Natural killer cell (primary cell): ENCODE data around the gene UMPS. TPM values are rescaled to one million over a fixed set of nuclear protein-coding genes. Genes with fewer than 3 reads are reported as not detected.
"Not testable (repeated sequence)": the region's sequence is repeated elsewhere in the genome, so short reads cannot be mapped to it uniquely, and the experiment has no call there.

ENCODE experiments used
- ATAC-seq, 3 donors: fragments of 150-1000 bp in 2 of 3; fragments of 200-7000 bp in 1 of 3; cut with Tn5 transposase; 1 replicate in 1 of 3; 2 replicates in 2 of 3; pipeline ENCODE4 v1.10.0; 2021; ENCODE audit warnings: mild to moderate bottlenecking in 2 of 3, moderate library complexity in 2 of 3
- DNase-seq, 2 donors: peaks; one replicate each; pipeline versions ENCODE4 v3.0.0 to v3.0.0-alpha.2; 2013 to 2021; ENCODE audit warnings: mixed read lengths in 1 of 2
- H3K27ac ChIP-seq: one replicate; pipeline ENCODE4 v1.5.1; 2013; ENCODE audit warnings: mild to moderate bottlenecking, low read length
- H3K27me3 ChIP-seq: one replicate; pipeline ENCODE4 v1.6.1; 2013; ENCODE audit warnings: low read length; ENCODE audit not compliant: control insufficient read depth, insufficient read depth
- H3K36me3 ChIP-seq: one replicate; pipeline ENCODE4 v1.6.1; 2013; ENCODE audit warnings: low read length; ENCODE audit not compliant: control insufficient read depth, insufficient read depth
- H3K4me1 ChIP-seq: one replicate; pipeline ENCODE4 v1.6.1; 2013; ENCODE audit warnings: low read length; ENCODE audit not compliant: control insufficient read depth, insufficient read depth
- H3K4me3 ChIP-seq: one replicate; pipeline ENCODE4 v1.5.1; 2013; ENCODE audit warnings: low read length
- H3K9me3 ChIP-seq: one replicate; pipeline ENCODE4 v1.6.1; 2013; ENCODE audit warnings: low read length; ENCODE audit not compliant: control insufficient read depth, insufficient read depth
- H3K27ac Mint-ChIP-seq, 2 donors: one replicate each; pipeline ENCODE4 v1.8.0; 2022; ENCODE audit warnings: mild to moderate bottlenecking in 2 of 2, mixed read lengths in 2 of 2, moderate library complexity in 1 of 2
- H3K27me3 Mint-ChIP-seq, 2 donors: one replicate each; pipeline ENCODE4 v1.8.0; 2022; ENCODE audit warnings: low read depth in 2 of 2, mixed read lengths in 2 of 2
- H3K36me3 Mint-ChIP-seq: one replicate; pipeline ENCODE4 v1.8.0; 2022; ENCODE audit warnings: mixed read lengths
- H3K4me1 Mint-ChIP-seq, 2 donors: one replicate each; pipeline ENCODE4 v1.8.0; 2022; ENCODE audit warnings: mixed read lengths in 2 of 2
- H3K4me3 Mint-ChIP-seq: one replicate; pipeline ENCODE4 v1.8.0; 2022; ENCODE audit warnings: mild to moderate bottlenecking, moderate library complexity, mixed read lengths
- H3K9me3 Mint-ChIP-seq, 2 donors: one replicate each; pipeline ENCODE4 v1.8.0; 2022; ENCODE audit warnings: mixed read lengths in 2 of 2
- WGBS: methylation state at CpG from one replicate; pipeline ENCODE4 v1.1.7; 2013; ENCODE audit warnings: missing lambda C conversion rate; ENCODE audit not compliant: insufficient coverage; 5-methylcytosine and 5-hydroxymethylcytosine counted together
- intact Hi-C: fragments of 100-400 bp; cut with micrococcal nuclease; formaldehyde crosslinking; loops from one replicate; pipeline ENCODE4 v1.14.2; 2022
- total RNA-seq, 4 donors: library from RNA; stranded (reverse); fragments of 120-200 nt in 1 of 4; gene quantifications; one replicate each; pipeline versions ENCODE4 v1.2.3 to v1.2.4, GENCODE V29; 2013 to 2022
- TF ChIP-seq, protein P1 (sequence below): fragments of 200-600 bp; IDR thresholded peaks from one replicate; pipeline ENCODE4 v1.8.0; 2022; ENCODE audit warnings: antibody characterized with exemption

UMPS gene
- total RNA-seq, 3 donors from 2014 or later (not counting 1 experiment from before 2014, with no cell fraction given), result 9.1 to 21.2 (median 12.2) TPM

DNA sequence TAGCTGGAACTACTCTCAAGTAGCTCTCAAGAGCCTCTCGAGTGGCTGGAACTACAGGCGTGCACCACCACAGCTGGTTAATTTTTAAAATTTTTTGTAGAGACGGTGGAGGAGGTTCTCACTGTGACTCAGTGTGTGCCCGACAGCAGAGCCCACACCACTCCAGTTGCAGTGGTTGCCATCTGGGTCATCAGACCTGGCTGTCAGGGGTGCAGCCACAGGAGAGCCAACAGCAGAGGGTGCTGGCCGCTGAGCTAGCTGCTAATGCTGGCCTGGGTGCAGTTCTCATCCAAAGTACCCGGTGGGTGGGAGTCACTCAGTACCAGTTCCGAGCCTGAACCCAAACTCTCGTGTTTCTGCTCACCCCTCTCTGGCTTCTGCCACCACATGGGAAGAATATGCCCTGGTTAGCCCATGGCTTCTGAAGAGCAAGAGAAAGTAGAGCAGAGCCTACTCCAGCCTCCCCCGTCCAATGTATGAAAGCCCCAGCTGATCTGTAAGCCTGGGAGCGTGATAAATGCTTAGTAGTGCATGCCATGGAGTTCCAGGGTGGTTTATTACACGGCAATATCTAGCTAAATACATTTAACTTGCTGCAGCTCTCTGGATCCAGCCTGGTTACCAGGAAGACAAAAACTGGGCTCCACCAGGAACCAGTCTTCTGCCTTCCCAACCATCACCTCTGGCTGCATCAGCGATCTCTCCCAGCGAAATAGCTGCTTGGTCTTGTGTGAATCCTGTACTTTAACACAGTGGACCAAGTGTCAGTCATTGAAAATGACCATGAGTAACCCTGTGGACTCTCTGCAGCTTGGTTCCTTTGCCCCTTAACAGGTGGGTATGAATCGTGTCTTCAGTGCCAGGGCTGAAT is 17.1 kb downstream of the UMPS start:
- peaks cover 28% of the 10 kb centered on the region for H3K36me3 ChIP-seq
- no peaks in the 10 kb centered on the region for H3K4me1 ChIP-seq
- no peaks in the 10 kb centered on the region for H3K9me3 ChIP-seq
- H3K27ac ChIP-seq, result no peak overlapping the region
- WGBS, result 90% methylated on average over 14 of the region's 14 CpGs
- ATAC-seq (no peak), DNase-seq (no peak)
- no peak overlapping the region for H3K27ac Mint-ChIP-seq
- intact Hi-C loops, result no loop called here
- no peaks in the 10 kb centered on the region for H3K36me3 Mint-ChIP-seq
- H3K27me3 ChIP-seq, result no peaks in the 10 kb centered on the region
- H3K4me3 ChIP-seq, result no peak overlapping the region
- no peaks in the 10 kb centered on the region for H3K27me3 Mint-ChIP-seq
- TF ChIP-seq, protein P1, sequence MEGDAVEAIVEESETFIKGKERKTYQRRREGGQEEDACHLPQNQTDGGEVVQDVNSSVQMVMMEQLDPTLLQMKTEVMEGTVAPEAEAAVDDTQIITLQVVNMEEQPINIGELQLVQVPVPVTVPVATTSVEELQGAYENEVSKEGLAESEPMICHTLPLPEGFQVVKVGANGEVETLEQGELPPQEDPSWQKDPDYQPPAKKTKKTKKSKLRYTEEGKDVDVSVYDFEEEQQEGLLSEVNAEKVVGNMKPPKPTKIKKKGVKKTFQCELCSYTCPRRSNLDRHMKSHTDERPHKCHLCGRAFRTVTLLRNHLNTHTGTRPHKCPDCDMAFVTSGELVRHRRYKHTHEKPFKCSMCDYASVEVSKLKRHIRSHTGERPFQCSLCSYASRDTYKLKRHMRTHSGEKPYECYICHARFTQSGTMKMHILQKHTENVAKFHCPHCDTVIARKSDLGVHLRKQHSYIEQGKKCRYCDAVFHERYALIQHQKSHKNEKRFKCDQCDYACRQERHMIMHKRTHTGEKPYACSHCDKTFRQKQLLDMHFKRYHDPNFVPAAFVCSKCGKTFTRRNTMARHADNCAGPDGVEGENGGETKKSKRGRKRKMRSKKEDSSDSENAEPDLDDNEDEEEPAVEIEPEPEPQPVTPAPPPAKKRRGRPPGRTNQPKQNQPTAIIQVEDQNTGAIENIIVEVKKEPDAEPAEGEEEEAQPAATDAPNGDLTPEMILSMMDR, result no peak
- no peaks in the 10 kb centered on the region for H3K4me1 Mint-ChIP-seq
- no peak overlapping the region for H3K4me3 Mint-ChIP-seq
- H3K9me3 Mint-ChIP-seq, result no peaks in the 10 kb centered on the region

DNA sequence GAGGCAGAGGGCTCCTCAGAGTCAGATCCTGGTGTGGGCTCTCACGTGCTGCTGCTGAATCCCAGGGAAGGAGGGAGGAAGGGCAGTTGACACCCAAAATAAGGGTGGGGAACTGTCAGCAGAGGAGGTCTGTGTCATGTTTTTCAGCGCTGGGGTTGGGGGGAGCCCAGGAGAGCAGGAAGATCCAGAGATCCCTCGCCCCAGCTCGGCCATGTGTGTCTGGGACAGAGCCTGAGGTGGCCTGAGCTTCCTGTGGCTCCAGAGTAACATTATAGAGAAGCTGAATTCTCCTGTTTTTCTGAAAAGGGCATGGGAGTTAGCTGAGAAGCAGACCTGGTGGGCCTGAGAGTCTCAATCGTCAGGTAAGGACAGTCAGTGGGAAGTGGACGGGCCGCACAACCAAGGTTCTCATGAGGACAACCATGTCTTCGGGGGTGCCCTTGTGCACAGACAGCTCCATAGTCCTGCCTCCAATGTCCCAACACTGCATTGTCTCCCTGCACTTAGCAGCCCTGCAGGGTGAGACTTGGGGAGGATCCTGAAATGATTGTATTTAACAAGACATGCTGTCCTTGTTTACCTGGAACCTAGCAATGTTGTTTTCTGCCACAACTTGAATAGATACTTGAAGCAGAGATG is 18.4 kb downstream of the UMPS start:
- no peaks in the 10 kb centered on the region for H3K4me1 Mint-ChIP-seq
- H3K36me3 Mint-ChIP-seq, result no peaks in the 10 kb centered on the region
- no peaks in the 10 kb centered on the region for H3K9me3 Mint-ChIP-seq
- no peaks in the 10 kb centered on the region for H3K9me3 ChIP-seq
- DNase-seq (no peak), ATAC-seq (no peak)
- no peak overlapping the region for H3K4me3 Mint-ChIP-seq
- peaks cover 23% of the 10 kb centered on the region for H3K36me3 ChIP-seq
- TF ChIP-seq, protein P1, result no peak
- no peaks in the 10 kb centered on the region for H3K27me3 ChIP-seq
- no peak overlapping the region for H3K27ac Mint-ChIP-seq
- WGBS, result 95% methylated on average over 8 of the region's 8 CpGs
- H3K27me3 Mint-ChIP-seq, result no peaks in the 10 kb centered on the region
- H3K27ac ChIP-seq, result no peak overlapping the region
- H3K4me1 ChIP-seq, result no peaks in the 10 kb centered on the region
- intact Hi-C loops, result no loop called here
- no peak overlapping the region for H3K4me3 ChIP-seq

DNA sequence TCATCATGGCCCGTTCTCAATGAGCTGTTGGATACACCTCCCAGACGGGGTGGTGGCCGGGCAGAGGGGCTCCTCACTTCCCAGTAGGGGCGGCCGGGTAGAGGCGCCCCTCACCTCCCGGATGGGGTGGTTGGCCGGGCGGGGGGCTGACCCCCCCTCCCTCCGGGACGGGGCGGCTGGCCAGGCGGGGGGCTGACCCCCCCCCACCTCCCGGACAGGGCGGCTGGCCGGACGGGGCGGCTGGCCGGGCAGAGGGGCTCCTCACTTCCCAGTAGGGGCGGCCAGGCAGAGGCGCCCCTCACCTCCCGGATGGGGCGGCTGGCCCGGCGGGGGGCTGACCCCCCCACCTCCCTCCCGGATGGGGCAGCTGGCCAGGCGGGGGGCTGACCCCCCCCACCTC is 19.6 kb downstream of the UMPS start:
- H3K4me3 ChIP-seq, DNase-seq, H3K27me3 Mint-ChIP-seq, intact Hi-C loops, H3K4me3 Mint-ChIP-seq, ATAC-seq, H3K9me3 Mint-ChIP-seq, H3K27me3 ChIP-seq, H3K27ac Mint-ChIP-seq, H3K27ac ChIP-seq, H3K4me1 Mint-ChIP-seq, H3K36me3 Mint-ChIP-seq, H3K9me3 ChIP-seq, H3K4me1 ChIP-seq: not testable (repeated sequence)
- 94% methylated on average over 5 of the region's 27 CpGs for WGBS
- peaks cover 12% of the 10 kb centered on the region for H3K36me3 ChIP-seq

DNA sequence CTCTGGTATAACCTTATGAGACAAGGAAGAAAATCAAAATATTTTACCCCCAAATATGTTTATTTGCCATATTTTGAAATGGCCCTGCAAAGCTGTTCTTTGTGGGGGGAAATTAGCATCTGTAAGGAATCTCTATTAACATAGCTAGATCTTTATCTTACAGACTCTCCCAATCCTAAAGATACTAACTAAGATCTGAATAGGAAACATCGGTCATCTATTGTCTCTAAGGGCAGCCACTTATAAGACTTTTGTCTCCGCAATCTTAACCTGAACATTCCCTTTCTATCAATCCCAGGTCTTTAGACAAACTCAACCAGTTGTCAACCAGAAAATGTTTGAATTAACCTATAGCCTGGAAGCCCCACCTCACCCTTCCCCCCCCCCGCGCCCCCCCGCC is 21.2 kb downstream of the UMPS start:
- Histone ChIP-seq H3K36me3 (peaks cover under 1% of the 10 kb centered on the region), H3K4me1 (no peaks in the 10 kb centered on the region), H3K4me3 (no peak overlapping the region), H3K9me3 (no peaks in the 10 kb centered on the region), H3K27me3 (no peaks in the 10 kb centered on the region), H3K27ac (no peak overlapping the region)
- Mint-ChIP-seq H3K27ac (no peak overlapping the region), H3K27me3 (no peaks in the 10 kb centered on the region), H3K4me3 (no peak overlapping the region), H3K36me3 (no peaks in the 10 kb centered on the region), H3K4me1 (no peaks in the 10 kb centered on the region), H3K9me3 (no peaks in the 10 kb centered on the region)
- WGBS, result 61% methylated on average over 3 of the region's 5 CpGs
- DNase-seq (no peak), ATAC-seq (no peak)
- intact Hi-C loops, result no loop called here
- TF ChIP-seq, protein P1, result no peak
